ENCODE measurements around the gene BCAS4. TPM values are rescaled to one million over a fixed set of nuclear protein-coding genes. Genes with fewer than 3 reads are reported as not detected.
"Not testable (repeated sequence)": the region's sequence is repeated elsewhere in the genome, so short reads cannot be mapped to it uniquely, and the experiment has no call there.

The BCAS4 gene
- total RNA-seq, 1 experiment from 2014 or later = 7.6 TPM

- BruUV-seq (replicated peaks) = no TSS peak
- Histone ChIP-seq H3K4me1 (replicated peaks; ENCODE audit: insufficient read depth) (no peaks in the 10 kb centered on the region; the same call in 1 of the 2 replicates), H3K79me2 (ENCODE audit: low read depth) (no peaks in the 10 kb centered on the region), H4K20me1 (ENCODE audit: insufficient read depth) (no peaks in the 10 kb centered on the region), H3K27me3 (ENCODE audit: insufficient read depth, low read depth) (no peaks in the 10 kb centered on the region), H3K36me3 (ENCODE audit: low read depth) (no peaks in the 10 kb centered on the region), H3K27ac (no peak overlapping the region), H3K9me2 (ENCODE audit: insufficient read depth) (no peaks in the 10 kb centered on the region), H3K4me3 (no peak overlapping the region), H3K9me3 (ENCODE audit: insufficient read depth, low read depth) (no peaks in the 10 kb centered on the region), H3F3A (ENCODE audit: insufficient read depth, low read depth) (no peaks in the 10 kb centered on the region; the same call in 1 of the 2 replicates), H3K4me2 (no peak overlapping the region), H2AFZ (no peak overlapping the region)
- intact Hi-C loops (cut with micrococcal nuclease; ENCODE audit: unreplicated experiment) = loop anchor here (10.0 kb wide), 2 partner anchors 185 to 825 kb away; no protein-coding TSS in a partner anchor
- ChIA-PET POLR2A (ENCODE audit: unreplicated experiment) (interaction anchor here (0.6 kb wide), 1 partner anchor 502 kb away, joined by 4 read pairs; no protein-coding TSS in a partner anchor), CTCF (no interaction called here)
- no peak for DNase-seq
- TF ChIP-seq, protein P1, sequence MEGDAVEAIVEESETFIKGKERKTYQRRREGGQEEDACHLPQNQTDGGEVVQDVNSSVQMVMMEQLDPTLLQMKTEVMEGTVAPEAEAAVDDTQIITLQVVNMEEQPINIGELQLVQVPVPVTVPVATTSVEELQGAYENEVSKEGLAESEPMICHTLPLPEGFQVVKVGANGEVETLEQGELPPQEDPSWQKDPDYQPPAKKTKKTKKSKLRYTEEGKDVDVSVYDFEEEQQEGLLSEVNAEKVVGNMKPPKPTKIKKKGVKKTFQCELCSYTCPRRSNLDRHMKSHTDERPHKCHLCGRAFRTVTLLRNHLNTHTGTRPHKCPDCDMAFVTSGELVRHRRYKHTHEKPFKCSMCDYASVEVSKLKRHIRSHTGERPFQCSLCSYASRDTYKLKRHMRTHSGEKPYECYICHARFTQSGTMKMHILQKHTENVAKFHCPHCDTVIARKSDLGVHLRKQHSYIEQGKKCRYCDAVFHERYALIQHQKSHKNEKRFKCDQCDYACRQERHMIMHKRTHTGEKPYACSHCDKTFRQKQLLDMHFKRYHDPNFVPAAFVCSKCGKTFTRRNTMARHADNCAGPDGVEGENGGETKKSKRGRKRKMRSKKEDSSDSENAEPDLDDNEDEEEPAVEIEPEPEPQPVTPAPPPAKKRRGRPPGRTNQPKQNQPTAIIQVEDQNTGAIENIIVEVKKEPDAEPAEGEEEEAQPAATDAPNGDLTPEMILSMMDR (conservative IDR thresholded peaks at IDR 0.05) = no peak
- no peak for TF ChIP-seq EZH2 (IDR thresholded peaks at IDR 0.05; ENCODE audit: low read depth)
These were observed 4.5 kb downstream of the BCAS4 start for GRCh38 chr20:50799176-50799889.

- no peaks in the 10 kb centered on the region for H3K36me3 ChIP-seq (ENCODE audit: low read depth)
- intact Hi-C loops (cut with micrococcal nuclease; ENCODE audit: unreplicated experiment) = loop anchor here (10.0 kb wide), 2 partner anchors 185 to 825 kb away; no protein-coding TSS in a partner anchor
- H3F3A ChIP-seq (ENCODE audit: insufficient read depth, low read depth) = no peaks in the 10 kb centered on the region; the same call in 1 of the 2 replicates
- H4K20me1 ChIP-seq (ENCODE audit: insufficient read depth) = no peaks in the 10 kb centered on the region
- no peak overlapping the region for H2AFZ ChIP-seq
- H3K9me3 ChIP-seq (ENCODE audit: insufficient read depth, low read depth) = no peaks in the 10 kb centered on the region
- no peaks in the 10 kb centered on the region for H3K9me2 ChIP-seq (ENCODE audit: insufficient read depth)
- no peak overlapping the region for H3K27ac ChIP-seq
- BruUV-seq (replicated peaks) = no TSS peak
- CTCF ChIA-PET = interaction anchor here (0.6 kb wide), 1 partner anchor 10 kb away, joined by 5 read pairs; no protein-coding TSS in a partner anchor
- no peak overlapping the region for H3K4me2 ChIP-seq
- no peak for DNase-seq
- POLR2A ChIA-PET (ENCODE audit: unreplicated experiment) = no interaction called here
- no peaks in the 10 kb centered on the region for H3K79me2 ChIP-seq (ENCODE audit: low read depth)
- no peaks in the 10 kb centered on the region for H3K27me3 ChIP-seq (ENCODE audit: insufficient read depth, low read depth)
- H3K4me1 ChIP-seq (replicated peaks; ENCODE audit: insufficient read depth) = no peaks in the 10 kb centered on the region; the same call in 1 of the 2 replicates
- TF ChIP-seq, protein P1 (conservative IDR thresholded peaks at IDR 0.05) = no peak
- no peak for TF ChIP-seq EZH2 (IDR thresholded peaks at IDR 0.05; ENCODE audit: low read depth)
- no peak overlapping the region for H3K4me3 ChIP-seq
These were observed 5.2 kb downstream of the BCAS4 start for GRCh38 chr20:50799890-50800550.

- H2AFZ ChIP-seq; H4K20me1 ChIP-seq (ENCODE audit: insufficient read depth); BruUV-seq (replicated peaks); H3K9me3 ChIP-seq (ENCODE audit: insufficient read depth, low read depth); H3K4me3 ChIP-seq; H3K27me3 ChIP-seq (ENCODE audit: insufficient read depth, low read depth); H3K36me3 ChIP-seq (ENCODE audit: low read depth); intact Hi-C loops (cut with micrococcal nuclease; ENCODE audit: unreplicated experiment); H3K27ac ChIP-seq; H3F3A ChIP-seq (ENCODE audit: insufficient read depth, low read depth); H3K9me2 ChIP-seq (ENCODE audit: insufficient read depth); DNase-seq; H3K4me1 ChIP-seq (replicated peaks; ENCODE audit: insufficient read depth); POLR2A ChIA-PET (ENCODE audit: unreplicated experiment); H3K4me2 ChIP-seq; H3K79me2 ChIP-seq (ENCODE audit: low read depth): not testable (repeated sequence)
- CTCF ChIA-PET = interaction anchor here (0.6 kb wide), 1 partner anchor 11 kb away, joined by 5 read pairs; no protein-coding TSS in a partner anchor
These were observed 6.3 kb downstream of the BCAS4 start for GRCh38 chr20:50800986-50801746.

All from PC-9 (cell line).